GM21528 (cell line): Measurements from ENCODE around the gene ZIC1.

ENCODE experiments used
- ATAC-seq: cut with Tn5 transposase; IDR thresholded peaks from one replicate; pipeline ENCODE4 v1.9.1; 2021; ENCODE audit warnings: mild to moderate bottlenecking, moderate library complexity; ENCODE audit not compliant: unreplicated experiment, low FRiP score

ZIC1 gene

DNA sequence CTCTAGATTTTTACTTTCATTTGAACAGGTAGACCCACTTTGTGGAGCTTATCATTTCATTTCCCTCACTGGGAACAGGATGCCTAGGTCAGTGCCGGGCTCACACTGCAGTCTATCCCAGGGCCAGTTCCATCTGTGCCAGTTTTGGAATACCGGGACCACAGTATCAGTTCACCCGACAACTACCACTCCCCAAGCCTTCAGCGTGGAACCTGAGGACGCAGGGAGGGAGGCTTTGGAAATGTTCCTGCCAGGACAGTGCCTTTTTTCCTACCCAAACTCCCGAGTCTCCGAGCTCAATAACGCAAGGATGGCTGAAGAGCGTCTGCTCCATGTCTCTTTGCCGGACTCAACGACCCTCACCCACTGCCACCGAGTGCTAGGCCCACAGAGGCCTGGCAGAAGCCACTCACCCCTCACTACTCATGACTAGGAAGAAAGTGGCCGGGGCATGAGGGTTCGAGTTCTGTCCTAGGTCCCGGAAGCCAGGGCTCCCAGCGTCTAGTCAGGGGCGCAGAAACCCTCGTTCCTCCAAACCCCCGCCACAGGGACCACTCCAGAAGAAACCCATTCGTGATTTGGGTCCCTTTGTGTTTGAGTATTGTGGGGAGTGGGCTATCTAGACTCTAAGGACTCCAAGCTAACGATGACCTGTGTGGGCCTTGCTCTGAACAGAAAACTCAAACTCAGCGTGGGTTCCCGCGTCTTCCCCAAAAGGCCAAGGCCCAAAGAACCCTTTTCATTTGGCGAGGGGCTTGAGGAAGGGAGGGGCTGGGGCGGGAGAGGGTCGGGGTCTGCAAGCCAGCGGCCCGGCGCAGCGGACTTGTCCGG lies 11.4 kb downstream of the ZIC1 start:
- ATAC-seq = no peak

GRCh38 chr3:147421184-147421912 lies 12.2 kb downstream of the ZIC1 start:
- ATAC-seq = no peak

GRCh38 chr3:147422196-147422595 lies 13.0 kb downstream of the ZIC1 start:
- no peak for ATAC-seq

- no peak for ATAC-seq
Measured at GRCh38 chr3:147422601-147423536, 13.7 kb downstream of the ZIC1 start.

DNA sequence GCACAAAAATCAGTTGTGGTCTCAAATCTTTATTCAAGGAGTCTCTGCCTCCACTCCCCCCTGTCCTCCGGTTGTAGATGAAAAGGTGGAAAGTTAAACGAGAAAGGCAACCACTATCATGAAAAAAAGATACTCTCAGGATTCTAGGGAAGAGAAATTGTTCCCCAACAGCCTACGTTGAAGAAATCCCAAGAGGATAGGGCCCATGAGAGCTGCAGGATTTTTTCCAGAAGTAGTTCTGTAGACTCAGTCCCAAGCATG lies 14.3 kb downstream of the ZIC1 start:
- ATAC-seq = no peak

DNA sequence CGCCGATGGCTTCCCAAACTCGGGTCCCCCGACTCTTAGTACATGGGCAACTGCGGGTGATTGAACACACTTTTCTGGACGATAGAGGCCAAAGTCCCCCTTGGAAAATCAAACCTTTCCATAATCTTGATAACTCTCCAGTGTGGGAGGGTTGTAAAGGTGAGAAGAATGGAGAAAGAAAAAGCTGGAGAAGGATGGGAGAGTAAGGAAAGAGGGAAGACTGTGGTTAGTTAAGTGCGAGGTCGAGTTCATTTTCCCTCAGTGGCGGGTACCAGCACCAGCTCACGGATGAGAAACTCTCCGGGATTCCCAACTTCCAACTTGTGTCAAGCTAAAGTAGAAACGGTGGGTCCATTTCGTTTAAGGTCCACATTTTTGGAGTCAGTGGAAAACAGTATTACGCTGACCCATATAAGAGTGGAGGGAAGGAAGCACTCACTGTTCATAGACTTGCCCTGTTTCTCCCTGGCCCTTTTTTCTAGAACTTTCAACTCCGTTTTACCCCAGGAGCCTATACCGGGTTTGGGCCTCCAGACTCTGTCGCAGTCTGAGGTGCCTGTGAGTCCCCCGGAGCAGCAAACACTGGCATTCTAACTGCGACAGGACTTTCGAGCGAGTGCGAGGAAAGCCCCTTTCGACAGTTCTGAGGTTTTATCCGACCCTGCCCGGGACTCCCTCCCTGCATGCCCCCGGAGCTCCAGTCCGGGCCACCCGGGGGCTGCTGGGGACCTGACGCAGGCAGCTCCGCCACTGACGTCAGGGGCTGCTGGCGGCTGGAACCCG lies 14.8 kb downstream of the ZIC1 start:
- no peak for ATAC-seq

DNA sequence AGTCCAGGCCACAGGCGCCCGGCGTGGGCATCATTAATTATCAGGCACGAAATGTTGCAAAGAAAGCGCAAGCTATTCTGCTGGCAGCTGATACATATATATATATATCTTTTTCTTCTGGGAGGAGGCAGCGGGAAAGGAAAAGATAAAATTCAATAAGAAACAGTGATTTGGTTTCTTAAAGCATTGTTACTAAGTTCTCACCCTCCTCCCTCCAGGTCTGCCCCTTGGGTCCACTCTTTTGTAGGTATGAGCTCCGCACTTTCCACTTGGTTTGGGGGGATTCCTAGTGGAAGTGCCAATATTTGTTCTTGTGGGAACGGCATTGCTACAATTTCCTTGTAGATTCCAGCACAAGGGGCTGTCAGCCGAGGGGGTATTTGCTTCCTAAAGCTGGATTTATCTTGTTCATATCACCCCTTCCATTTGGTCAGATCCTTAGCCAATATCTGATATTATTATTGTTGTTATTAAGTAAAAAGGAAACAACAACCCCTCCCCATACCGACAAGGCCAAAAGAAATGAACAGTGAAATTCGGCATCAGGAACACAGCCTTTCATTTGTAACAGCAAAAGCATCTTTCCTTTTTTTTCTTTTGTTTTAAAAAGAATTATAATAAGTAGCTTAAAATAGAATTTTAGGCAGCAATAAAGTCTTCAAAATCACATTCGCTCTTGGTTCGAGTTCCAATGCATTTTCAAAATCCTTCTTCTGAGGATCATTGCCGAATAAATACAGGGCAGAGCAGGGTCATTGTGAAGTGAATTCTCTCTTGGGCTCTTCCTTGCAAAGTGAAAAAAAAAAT lies 15.6 kb downstream of the ZIC1 start:
- no peak for ATAC-seq

DNA sequence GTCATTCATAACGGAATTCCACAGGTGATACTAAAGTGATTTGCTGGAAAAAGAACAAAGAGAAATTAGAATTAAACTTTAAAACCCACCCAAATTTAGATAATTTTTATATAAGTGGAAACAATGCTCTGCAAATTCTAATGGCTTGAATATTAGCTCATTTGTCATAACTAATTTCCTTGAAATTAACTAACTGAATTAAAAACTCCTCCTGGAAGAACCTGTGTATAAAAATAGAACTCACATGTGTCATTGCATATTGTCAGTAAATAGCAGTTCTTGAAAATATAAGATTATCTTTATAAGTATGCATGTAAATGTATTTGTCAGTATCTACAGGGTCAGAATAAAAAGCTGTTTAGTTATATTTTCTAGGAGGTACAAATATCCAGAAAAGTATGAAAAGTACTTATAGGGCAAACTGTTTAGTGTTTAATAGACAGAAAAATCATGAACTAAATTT lies 16.3 kb downstream of the ZIC1 start:
- ATAC-seq = no peak

DNA sequence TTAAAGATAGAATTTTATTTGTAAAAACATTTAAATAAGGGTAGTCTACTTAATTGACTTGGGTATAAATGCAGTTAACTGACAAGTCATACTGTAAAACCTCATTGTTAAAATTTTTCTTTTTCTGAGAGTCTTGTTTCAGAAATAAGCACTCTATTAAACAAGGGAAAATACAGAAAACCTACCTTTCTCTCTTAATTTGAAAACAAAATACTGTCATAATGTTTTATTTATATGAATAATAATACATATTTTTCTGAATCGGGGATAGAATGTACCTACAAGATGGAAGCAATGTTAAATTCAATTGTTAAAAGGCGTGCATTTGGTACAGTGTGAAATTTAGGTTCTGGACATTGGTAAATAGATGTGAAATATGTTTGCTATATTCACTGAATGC lies 17.8 kb downstream of the ZIC1 start:
- ATAC-seq = no peak

GRCh38 chr3:147427746-147428145 lies 18.6 kb downstream of the ZIC1 start:
- ATAC-seq = no peak

DNA sequence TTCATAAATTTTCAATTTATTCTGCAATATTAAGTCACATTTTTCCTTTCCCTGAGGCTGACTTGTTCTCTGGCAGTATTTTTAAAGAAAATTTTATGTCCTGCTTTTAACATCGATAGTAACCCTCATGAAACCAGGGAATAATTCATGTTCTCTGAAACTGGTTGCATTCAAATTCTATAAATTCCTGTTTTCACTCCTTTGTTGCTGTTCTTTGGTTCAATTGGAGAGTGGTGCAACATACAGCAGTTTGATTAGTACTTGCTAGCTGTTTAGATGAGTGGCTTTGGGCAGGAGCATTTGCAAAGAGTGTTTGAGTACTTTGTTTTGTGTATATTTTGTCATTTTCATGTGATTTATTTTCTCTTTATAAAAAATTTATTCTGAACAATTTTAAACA lies 19.2 kb downstream of the ZIC1 start:
- no peak for ATAC-seq

DNA sequence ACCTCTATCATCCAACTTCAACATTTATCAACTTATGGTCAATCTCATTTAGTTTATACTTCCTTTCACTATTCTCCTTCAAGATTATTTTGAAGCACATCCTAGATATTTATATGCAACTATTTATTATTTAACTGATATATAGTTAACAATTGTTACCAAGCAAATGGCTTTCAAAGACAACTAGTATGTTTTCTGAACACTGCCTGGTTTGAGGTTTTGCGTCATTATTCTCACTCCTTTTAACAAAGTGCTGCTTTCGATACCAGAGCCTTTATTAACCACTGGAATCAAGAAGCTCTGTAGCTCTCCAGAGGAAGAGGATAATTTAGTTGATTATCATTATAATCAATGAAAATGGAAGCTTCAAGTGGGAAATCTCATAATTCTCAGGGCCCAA lies 19.6 kb downstream of the ZIC1 start:
- no peak for ATAC-seq

DNA sequence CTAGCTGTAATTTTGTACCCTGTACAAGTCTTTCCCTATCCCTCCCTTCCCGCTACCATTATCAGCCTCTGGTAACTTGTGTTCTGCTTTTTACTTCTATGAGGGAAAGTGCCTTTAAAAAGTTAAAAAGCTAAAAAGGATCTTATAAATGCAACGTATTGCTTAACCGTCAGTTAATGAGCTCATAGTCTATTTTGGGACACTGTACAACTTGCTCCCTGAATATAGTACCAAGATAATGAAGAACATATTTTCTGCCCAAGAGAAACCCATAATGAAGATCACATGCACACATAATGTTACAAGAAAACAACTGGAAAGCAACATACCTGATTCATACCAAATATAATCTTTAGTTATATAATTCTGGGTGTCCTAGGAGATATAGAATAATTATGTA lies 22.6 kb downstream of the ZIC1 start:
- no peak for ATAC-seq

DNA sequence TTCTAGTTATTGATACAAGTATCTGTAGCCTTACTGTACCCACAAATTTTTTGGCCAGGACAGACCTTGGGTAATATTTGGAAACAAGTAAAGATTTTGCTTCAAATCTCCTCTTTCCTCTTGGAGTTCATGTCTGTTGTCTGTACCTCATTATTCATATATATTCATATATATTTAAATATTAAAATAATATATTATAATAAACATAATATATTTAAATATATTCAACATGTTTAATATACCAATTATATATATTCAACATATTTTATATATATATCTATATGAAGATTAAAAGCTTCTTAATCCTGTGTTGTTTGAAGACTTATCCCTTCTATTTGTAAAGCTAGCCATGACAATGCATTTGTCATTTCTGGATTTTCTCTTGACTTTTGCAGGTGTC lies 38.1 kb downstream of the ZIC1 start:
- ATAC-seq = no peak

- no peak for ATAC-seq
Measured at GRCh38 chr3:147449669-147450068, 40.5 kb downstream of the ZIC1 start.

DNA sequence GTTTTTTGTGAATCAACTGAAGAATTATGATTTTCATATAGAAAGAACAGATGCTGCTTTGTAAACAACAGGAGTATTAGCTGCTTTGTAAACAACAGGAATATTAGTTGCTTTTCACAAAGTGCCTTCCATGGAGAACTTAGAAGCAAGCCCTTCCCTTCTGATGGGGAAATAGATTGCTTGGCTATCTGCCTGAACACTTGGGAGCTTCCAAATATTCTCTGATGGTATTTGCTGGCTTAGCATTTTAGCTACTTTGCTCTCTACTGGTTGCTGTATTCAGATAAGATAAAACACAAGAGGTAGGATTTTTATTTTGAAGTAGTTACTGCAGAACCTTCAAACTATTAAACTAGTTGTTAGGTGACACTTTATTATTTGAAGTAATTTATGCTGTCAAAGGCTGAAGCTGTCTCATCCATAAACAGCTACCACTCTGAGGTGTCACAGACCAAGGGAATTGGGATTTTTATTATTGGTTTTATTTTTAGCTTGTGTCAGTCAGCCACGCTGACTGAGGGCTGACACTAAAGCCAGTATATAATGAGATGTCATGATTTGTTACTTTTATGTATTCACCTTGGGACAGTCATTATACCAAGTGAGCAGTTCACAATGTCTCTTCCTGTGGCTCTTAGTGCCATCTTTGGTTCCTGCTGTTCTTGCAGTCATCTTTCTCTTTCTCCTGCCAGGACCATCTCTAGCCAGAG lies 50.0 kb downstream of the ZIC1 start:
- no peak for ATAC-seq

DNA sequence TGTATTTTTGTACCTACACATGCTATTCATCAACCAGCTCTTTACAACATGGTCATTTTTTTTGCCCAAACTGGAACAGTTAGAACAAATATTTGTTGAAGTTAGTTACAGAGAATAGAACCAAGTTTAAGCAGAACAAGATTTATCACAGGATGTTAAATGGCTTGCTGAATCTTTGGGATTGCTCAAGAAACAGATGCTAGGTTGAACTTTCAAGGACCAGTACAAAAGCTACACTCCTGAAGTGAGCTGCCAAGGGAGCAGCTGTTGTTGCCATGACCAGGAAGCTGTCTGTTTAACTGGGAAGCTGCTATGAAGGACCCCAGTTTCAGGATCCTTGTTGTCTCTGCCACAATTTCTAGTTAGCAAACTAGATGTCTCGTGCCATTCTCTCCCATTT lies 53.7 kb downstream of the ZIC1 start:
- ATAC-seq = no peak
